Measurements from ENCODE around the gene SYCE3.
A peak's percentile ranks its signal among the peaks of the same experiment; 100 is the strongest.

SYCE3 gene

GRCh38 chr22:50581031-50581949 is 18.6 kb upstream of the SYCE3 start:
- peak overlapping the region; percentile 92 for H3K4me3 Mint-ChIP-seq
- peaks cover 32% of the 10 kb centered on the region for H3K4me1 Mint-ChIP-seq
- TF ChIP-seq CTCF (IDR thresholded peaks at IDR 0.05): no peak
- peaks cover 5% of the 10 kb centered on the region for H3K36me3 Mint-ChIP-seq (ENCODE audit: low read depth)
- no peak overlapping the region for H3K27ac Mint-ChIP-seq
- no peaks in the 10 kb centered on the region for H3K9me3 Mint-ChIP-seq
- no peaks in the 10 kb centered on the region for H3K27me3 Mint-ChIP-seq (ENCODE audit: low read depth, poor library complexity)
- no peak for DNase-seq

GRCh38 chr22:50579752-50580151 is 17.0 kb upstream of the SYCE3 start:
- DNase-seq: no peak
- no peak overlapping the region for H3K4me3 Mint-ChIP-seq
- no peaks in the 10 kb centered on the region for H3K27me3 Mint-ChIP-seq (ENCODE audit: low read depth, poor library complexity)
- H3K36me3 Mint-ChIP-seq (ENCODE audit: low read depth): peaks cover 5% of the 10 kb centered on the region
- TF ChIP-seq CTCF (IDR thresholded peaks at IDR 0.05): no peak
- peaks cover 32% of the 10 kb centered on the region for H3K4me1 Mint-ChIP-seq
- H3K27ac Mint-ChIP-seq: no peak overlapping the region
- H3K9me3 Mint-ChIP-seq: no peaks in the 10 kb centered on the region

GRCh38 chr22:50578776-50579310 is 16.1 kb upstream of the SYCE3 start:
- Mint-ChIP-seq H3K4me3 (no peak overlapping the region), H3K4me1 (peaks cover 32% of the 10 kb centered on the region), H3K27me3 (ENCODE audit: low read depth, poor library complexity) (no peaks in the 10 kb centered on the region), H3K36me3 (ENCODE audit: low read depth) (peaks cover 5% of the 10 kb centered on the region), H3K9me3 (no peaks in the 10 kb centered on the region), H3K27ac (no peak overlapping the region)
- DNase-seq: no peak
- TF ChIP-seq CTCF (IDR thresholded peaks at IDR 0.05): no peak

- Mint-ChIP-seq H3K27me3 (ENCODE audit: low read depth, poor library complexity) (no peaks in the 10 kb centered on the region), H3K27ac (peak within 1 kb of the TSS; percentile 54), H3K9me3 (no peaks in the 10 kb centered on the region), H3K4me1 (peaks cover 26% of the 10 kb centered on the region), H3K36me3 (ENCODE audit: low read depth) (peaks cover 5% of the 10 kb centered on the region), H3K4me3 (no peak within 1 kb of the TSS)
- no peak for TF ChIP-seq CTCF (IDR thresholded peaks at IDR 0.05)
- no peak for DNase-seq
Measured at GRCh38 chr22:50577987-50578775, 15.5 kb upstream of the SYCE3 start, which contains the start of gene CPT1B. CPT1B (minus strand) TSS chr22:50578427; CDS start chr22:50577915, 512 bp downstream.

- H3K4me3 Mint-ChIP-seq: no peak overlapping the region
Measured at GRCh38 chr22:50577697-50577986, 14.9 kb upstream of the SYCE3 start.

More at GRCh38 chr22:50577697-50577986, 14.9 kb upstream of the SYCE3 start:
- no peak for DNase-seq
- H3K36me3 Mint-ChIP-seq (ENCODE audit: low read depth): peaks cover 7% of the 10 kb centered on the region
- no peaks in the 10 kb centered on the region for H3K27me3 Mint-ChIP-seq (ENCODE audit: low read depth, poor library complexity)
- peak overlapping the region; percentile 54 for H3K27ac Mint-ChIP-seq
- TF ChIP-seq CTCF (IDR thresholded peaks at IDR 0.05): no peak
- no peaks in the 10 kb centered on the region for H3K9me3 Mint-ChIP-seq
- peaks cover 25% of the 10 kb centered on the region for H3K4me1 Mint-ChIP-seq
